Gastrocnemius medialis (tissue), 4 donors: ENCODE results near the gene FKBP1A. TPM values are rescaled to one million over a fixed set of nuclear protein-coding genes. Genes with fewer than 3 reads are reported as not detected.

ENCODE experiments used
- ATAC-seq, 2 donors: fragments of 150-250 bp; one replicate each; pipeline ENCODE4 v1.9.1; 2016
- DNase-seq, 2 donors: peaks; one replicate each; pipeline ENCODE4 v3.0.0-alpha.2; 2019
- H3K27ac ChIP-seq, 4 donors: fragments of 200-600 bp; sonication (generic); 1 replicate in 1 of 4; 2 replicates in 3 of 4; pipeline ENCODE4 v1.5.1; 2016 to 2018; ENCODE audit warnings: mild to moderate bottlenecking in 2 of 4, moderate library complexity in 1 of 4
- H3K27me3 ChIP-seq, 3 donors: fragments of 200-600 bp; sonication (generic) in 2 of 3; 1 replicate in 1 of 3; 2 replicates in 2 of 3; pipeline versions ENCODE4 v1.5.1 to v1.6.0; 2016 to 2019; ENCODE audit warnings: mild to moderate bottlenecking in 1 of 3, moderate library complexity in 1 of 3
- H3K36me3 ChIP-seq, 2 donors: fragments of 200-600 bp; sonication (generic) in 1 of 2; one replicate each; pipeline ENCODE4 v1.5.1; 2017 to 2018
- H3K4me1 ChIP-seq, 2 donors: fragments of 200-600 bp; sonication (generic) in 1 of 2; one replicate each; pipeline ENCODE4 v1.5.1; 2016 to 2017; ENCODE audit warnings: mild to moderate bottlenecking in 2 of 2
- H3K4me3 ChIP-seq, 4 donors: fragments of 200-600 bp; sonication (generic) in 3 of 4; 1 replicate in 1 of 4; 2 replicates in 3 of 4; pipeline ENCODE4 v1.5.1; 2016 to 2019; ENCODE audit warnings: mild to moderate bottlenecking in 2 of 4
- H3K9me3 ChIP-seq, 3 donors: fragments of 200-600 bp; sonication (generic) in 2 of 3; 1 replicate in 1 of 3; 2 replicates in 2 of 3; pipeline ENCODE4 v1.5.1; 2016 to 2019
- CTCF ChIP-seq, 5 experiments: fragments of 450-650 bp in 3 of 5; fragments of 200-600 bp in 2 of 5; sonication (generic) in 2 of 5; IDR thresholded peaks in 4 of 5; conservative IDR thresholded peaks in 1 of 5; 1 replicate in 4 of 5; 2 replicates in 1 of 5; pipeline ENCODE4 v1.5.1; 2016 to 2019; ENCODE audit warnings: antibody characterized with exemption in 5 of 5, mild to moderate bottlenecking in 3 of 5, moderate library complexity in 3 of 5
- POLR2A ChIP-seq, 2 donors: fragments of 450-650 bp; IDR thresholded peaks; one replicate each; pipeline ENCODE4 v1.6.1; 2017; ENCODE audit warnings: antibody characterized with exemption in 2 of 2, mild to moderate bottlenecking in 2 of 2, moderate library complexity in 2 of 2
- in situ Hi-C, 4 donors: fragments of 200-750 bp; cut with MboI; loops; one replicate each; pipeline versions ENCODE4 v1.15.0 to v1.8.0; 2017; ENCODE audit warnings: low sequenced_read_pairs in 4 of 4
- intact Hi-C: fragments of 100-400 bp; cut with DNase I; formaldehyde crosslinking; loops from one replicate; pipeline ENCODE4 v1.15.1; 2023; ENCODE audit warnings: low total_unique reads
- total RNA-seq, 4 donors: library from RNA; depleted of rRNA; stranded (reverse); fragments of >200 nt; gene quantifications; one replicate each; pipeline versions ENCODE4 v1.1.0 to v1.2.3, GENCODE V29; 2016

The FKBP1A gene
- total RNA-seq, 4 donors from 2014 or later: 27.7 to 89.4 (median 52.5) TPM

GRCh38 chr20:1331801-1332453 lies 60.9 kb downstream of the FKBP1A start:
- Histone ChIP-seq H3K27ac (peak overlapping the region; percentile 93 to 99 (median 97)), H3K4me1 (peaks cover 50 to 62% of the 10 kb centered on the region in 2 donors), H3K36me3 (no peaks in the 10 kb centered on the region), H3K4me3 (no peak overlapping the region), H3K27me3 (no peaks in the 10 kb centered on the region), H3K9me3 (no peaks in the 10 kb centered on the region)
- in situ Hi-C loops (loop anchor here in 2 of 4 donors (5.0 to 10.0 kb wide), 2 partner anchors 53 to 55 kb away; no protein-coding TSS in a partner anchor), intact Hi-C loops (loop anchor here (2.0 kb wide), 1 partner anchor 43 kb away; no protein-coding TSS in a partner anchor)
- ATAC-seq: no peak
- no peak for DNase-seq
- TF ChIP-seq POLR2A (IDR thresholded peaks at IDR 0.05) (no peak), CTCF (IDR thresholded peaks at IDR 0.05 in 4 of 5, conservative IDR thresholded peaks at IDR 0.05 in 1 of 5) (no peak)

- in situ Hi-C loops: loop anchor here in 2 of 4 donors (5.0 to 10.0 kb wide), 2 partner anchors 54 to 56 kb away; no protein-coding TSS in a partner anchor
- TF ChIP-seq POLR2A (IDR thresholded peaks at IDR 0.05): no peak
- TF ChIP-seq CTCF (IDR thresholded peaks at IDR 0.05 in 4 of 5, conservative IDR thresholded peaks at IDR 0.05 in 1 of 5): no peak
- H3K27ac ChIP-seq: peak overlapping the region; percentile 93 to 99 (median 97)
Observed at GRCh38 chr20:1331101-1331500, 61.8 kb downstream of the FKBP1A start.

GRCh38 chr20:1330075-1330830 lies 62.6 kb downstream of the FKBP1A start:
- Histone ChIP-seq H3K9me3 (no peaks in the 10 kb centered on the region), H3K27me3 (no peaks in the 10 kb centered on the region), H3K4me3 (no peak overlapping the region), H3K36me3 (no peaks in the 10 kb centered on the region), H3K27ac (peak overlapping the region; percentile 93 to 99 (median 97)), H3K4me1 (peaks cover 53 to 65% of the 10 kb centered on the region in 2 donors)
- in situ Hi-C loops (loop anchor here in 2 of 4 donors (5.0 to 10.0 kb wide), 2 partner anchors 55 to 57 kb away; no protein-coding TSS in a partner anchor), intact Hi-C loops (loop anchor here (2.0 kb wide), 1 partner anchor 45 kb away; no protein-coding TSS in a partner anchor)
- TF ChIP-seq CTCF (IDR thresholded peaks at IDR 0.05 in 4 of 5, conservative IDR thresholded peaks at IDR 0.05 in 1 of 5) (no peak), POLR2A (IDR thresholded peaks at IDR 0.05) (peak; percentile 78 to 87)
- ATAC-seq (peak; percentile 69 to 82), DNase-seq (peak; percentile 85 to 93)

More at GRCh38 chr20:1331101-1331500, 61.8 kb downstream of the FKBP1A start:
- Histone ChIP-seq H3K9me3 (no peaks in the 10 kb centered on the region), H3K36me3 (no peaks in the 10 kb centered on the region), H3K4me1 (peaks cover 52 to 63% of the 10 kb centered on the region in 2 donors), H3K4me3 (no peak overlapping the region), H3K27me3 (no peaks in the 10 kb centered on the region)
- DNase-seq (no peak), ATAC-seq (no peak)
- intact Hi-C loops: loop anchor here (2.0 kb wide), 1 partner anchor 44 kb away; no protein-coding TSS in a partner anchor

GRCh38 chr20:1328680-1329330 lies 64.0 kb downstream of the FKBP1A start, which contains the start of gene SDCBP2:
TSS of gene SDCBP2 (minus strand) at chr20:1329139. CDS start at chr20:1320416, 8,723 bp downstream.
- no peak for DNase-seq
- H3K4me3 ChIP-seq: no peak within 1 kb of the TSS
- TF ChIP-seq CTCF (IDR thresholded peaks at IDR 0.05 in 4 of 5, conservative IDR thresholded peaks at IDR 0.05 in 1 of 5): no peak
- peak in 1 of 2 donors; percentile 7 for TF ChIP-seq POLR2A (IDR thresholded peaks at IDR 0.05)
- ATAC-seq: no peak
- H3K4me1 ChIP-seq: peaks cover 63 to 70% of the 10 kb centered on the region in 2 donors
- intact Hi-C loops (no loop called here), in situ Hi-C loops (loop anchor here in 1 of 4 donors (5.0 kb wide), 1 partner anchor 68 kb away; no protein-coding TSS in a partner anchor)
- H3K27me3 ChIP-seq: no peaks in the 10 kb centered on the region
- no peaks in the 10 kb centered on the region for H3K36me3 ChIP-seq
- H3K27ac ChIP-seq: peak within 1 kb of the TSS; percentile 93 to 99 (median 97)
- H3K9me3 ChIP-seq: no peaks in the 10 kb centered on the region
